GM19438 (cell line): ENCODE measurements around the gene GNAZ.

Experiments
- ATAC-seq: cut with Tn5 transposase; IDR thresholded peaks from one replicate; pipeline ENCODE4 v1.9.1; 2021; ENCODE audit warnings: low read depth; ENCODE audit not compliant: unreplicated experiment

GNAZ gene

GRCh38 chr22:23075525-23076216 lies 5.4 kb downstream of the GNAZ start:
- no peak for ATAC-seq

- no peak for ATAC-seq
These were observed 6.7 kb downstream of the GNAZ start for GRCh38 chr22:23076896-23077572.

DNA sequence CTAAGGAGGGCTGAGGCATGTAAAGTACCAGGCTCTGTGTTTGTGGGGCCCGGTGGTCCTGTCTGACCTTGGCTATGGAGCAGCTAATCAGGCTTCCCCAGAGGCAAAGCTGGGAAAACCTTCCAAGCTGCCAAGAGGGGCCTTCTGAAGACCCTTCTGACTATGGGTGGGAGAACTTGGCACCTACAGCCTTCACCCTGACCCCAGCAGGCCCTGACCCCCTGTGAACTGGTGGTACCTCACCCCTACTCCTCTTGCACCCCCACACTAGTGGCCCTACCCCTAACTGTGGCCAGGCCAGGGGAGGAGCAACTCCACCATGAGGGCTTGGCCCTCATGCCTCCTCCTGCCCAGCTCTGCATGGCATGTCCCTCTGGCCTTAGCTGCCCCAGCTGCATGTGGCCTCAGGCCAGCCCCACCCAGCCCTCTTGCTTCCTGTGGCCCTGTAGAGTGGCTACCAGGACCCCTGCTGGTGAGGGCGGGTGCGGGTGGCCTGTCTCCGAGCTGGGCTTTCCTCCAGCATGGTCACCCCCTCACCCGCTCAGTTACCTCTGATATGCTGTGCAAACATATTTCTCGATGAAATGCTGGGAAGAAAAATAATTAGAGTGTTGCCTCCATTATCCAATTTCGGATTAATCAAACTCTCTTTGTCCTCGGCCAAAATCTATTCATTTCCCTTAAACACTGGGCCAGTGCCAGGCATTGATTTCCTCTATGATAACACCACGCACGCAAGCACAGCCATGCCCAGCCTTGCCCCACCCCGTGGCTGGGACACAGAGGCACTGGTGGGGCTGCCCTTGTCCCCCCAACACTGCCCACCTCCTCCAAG lies 7.5 kb downstream of the GNAZ start:
- no peak for ATAC-seq

GRCh38 chr22:23078462-23078787 lies 8.1 kb downstream of the GNAZ start:
- no peak for ATAC-seq

DNA sequence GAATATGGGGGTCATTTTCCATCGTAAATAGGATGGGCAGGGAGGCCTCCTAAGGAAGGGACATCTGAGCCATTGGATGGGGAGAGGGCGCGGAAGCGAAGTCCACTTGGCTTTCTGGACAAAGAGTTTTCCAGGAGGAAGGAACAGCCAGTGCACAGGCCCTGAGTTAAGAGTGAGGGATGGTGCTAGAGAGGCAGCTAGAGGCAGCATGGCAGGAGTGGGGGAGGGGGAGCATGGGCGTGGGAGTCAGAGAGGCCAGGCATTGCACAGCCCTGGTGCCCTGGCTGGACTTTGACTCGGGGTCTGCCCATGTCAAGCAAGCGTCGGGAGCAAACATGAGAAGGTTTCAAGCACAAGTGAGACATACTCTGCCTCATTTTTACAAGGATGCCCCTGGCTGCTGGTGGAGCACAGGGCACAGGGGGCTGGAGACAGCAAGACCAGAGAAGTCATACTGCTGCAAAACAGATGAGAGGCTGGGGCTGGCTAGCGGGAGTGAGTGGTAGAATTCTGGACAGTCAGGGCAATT lies 9.0 kb downstream of the GNAZ start:
- ATAC-seq, result no peak

GRCh38 chr22:23079814-23080521 lies 9.6 kb downstream of the GNAZ start:
- ATAC-seq, result no peak

GRCh38 chr22:23080613-23081290 lies 10.4 kb downstream of the GNAZ start:
- ATAC-seq, result no peak

DNA sequence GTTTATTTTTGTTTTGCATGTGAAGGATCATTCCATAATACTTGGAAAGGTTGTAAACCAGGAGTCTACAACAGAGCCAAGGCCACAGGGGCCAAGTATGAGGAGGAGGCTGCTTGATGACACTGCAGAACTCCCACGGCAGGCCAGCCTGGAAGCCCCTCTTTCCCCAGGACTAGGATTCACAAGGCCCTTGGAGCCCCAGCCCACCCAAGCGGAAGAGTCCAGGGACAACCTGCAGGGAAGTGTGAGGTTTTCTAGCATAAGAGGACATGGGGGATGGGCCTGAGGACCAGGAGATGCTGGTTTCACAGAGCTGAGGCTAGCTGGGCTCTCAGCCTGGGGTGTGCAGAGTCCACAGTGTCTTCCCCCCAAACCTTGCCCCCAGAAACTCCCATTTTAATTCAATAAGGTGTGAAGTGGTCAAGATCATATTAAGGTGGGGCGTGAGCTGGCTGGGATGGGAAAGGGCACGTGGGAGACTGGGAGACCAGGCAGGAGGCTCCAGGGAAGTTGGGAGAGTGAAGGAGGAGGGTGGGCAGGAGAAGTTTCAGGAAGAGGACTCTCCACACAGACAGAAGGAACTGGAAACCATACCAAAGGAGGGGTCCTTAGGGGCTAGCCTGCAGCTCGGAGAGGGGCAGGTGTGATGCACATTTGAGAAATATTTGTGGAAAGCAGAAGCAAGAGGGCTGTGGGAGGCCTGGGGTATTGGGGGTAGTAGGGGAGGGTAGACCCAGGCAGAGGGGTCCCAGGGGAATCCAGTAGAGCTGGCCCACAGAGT lies 12.4 kb downstream of the GNAZ start:
- ATAC-seq, result no peak

DNA sequence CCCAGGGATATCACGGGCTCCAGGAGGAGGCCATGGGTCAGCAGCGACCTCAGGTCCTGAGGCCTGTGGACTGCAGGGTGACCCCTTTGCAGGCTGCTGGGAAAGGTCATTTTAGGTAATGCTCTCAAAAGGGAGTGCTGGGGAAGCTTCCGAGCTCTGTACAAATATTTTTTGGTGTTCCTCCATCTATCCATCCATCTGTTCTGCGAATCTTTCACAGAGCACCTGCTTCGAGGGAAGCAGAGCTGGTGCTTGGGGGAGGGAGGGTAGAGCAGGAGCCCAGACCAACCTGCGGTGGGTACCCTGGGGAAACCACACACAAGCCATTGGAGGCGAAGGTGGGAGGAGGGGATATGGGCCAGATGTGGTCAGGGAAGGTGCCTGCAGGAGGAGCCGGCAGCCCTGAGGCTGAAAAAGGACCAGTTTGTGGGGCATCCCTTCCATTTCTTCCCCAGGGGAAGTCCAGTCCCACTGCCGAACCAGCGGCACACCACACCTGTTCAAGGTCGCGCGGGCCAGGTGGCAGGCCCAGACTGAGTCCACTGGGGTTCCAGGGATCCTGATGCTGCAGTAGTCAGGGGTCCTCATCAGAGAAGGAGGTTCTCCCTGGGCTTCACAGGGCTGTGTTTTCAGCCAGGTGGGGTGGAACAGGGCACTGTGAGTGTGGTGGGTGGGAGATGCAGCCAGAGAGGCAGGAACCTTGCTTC lies 13.1 kb downstream of the GNAZ start:
- ATAC-seq, result no peak

- ATAC-seq, result no peak
These were observed 14.4 kb downstream of the GNAZ start for GRCh38 chr22:23084453-23085350.

GRCh38 chr22:23085351-23085671 lies 15.0 kb downstream of the GNAZ start:
- ATAC-seq, result no peak

DNA sequence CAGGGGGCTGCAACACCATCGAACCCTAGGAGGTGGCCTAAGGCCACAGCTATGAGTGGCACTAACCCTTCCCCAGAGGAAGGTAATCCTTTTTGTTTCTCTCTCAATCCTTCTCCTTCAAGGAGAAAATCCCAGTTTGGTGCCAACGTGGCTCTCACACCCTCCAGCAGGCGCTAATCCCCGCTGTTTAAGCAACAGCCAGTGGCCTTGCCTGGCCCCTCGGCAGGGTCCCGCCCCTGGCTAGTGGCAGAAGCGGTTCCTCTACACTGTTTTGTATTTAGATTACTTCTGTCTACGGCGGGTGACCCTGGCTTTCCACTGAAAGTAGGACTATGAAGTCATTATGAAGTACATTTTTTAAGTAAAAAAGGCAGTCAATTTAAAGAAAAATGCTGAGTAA lies 15.5 kb downstream of the GNAZ start:
- no peak for ATAC-seq

DNA sequence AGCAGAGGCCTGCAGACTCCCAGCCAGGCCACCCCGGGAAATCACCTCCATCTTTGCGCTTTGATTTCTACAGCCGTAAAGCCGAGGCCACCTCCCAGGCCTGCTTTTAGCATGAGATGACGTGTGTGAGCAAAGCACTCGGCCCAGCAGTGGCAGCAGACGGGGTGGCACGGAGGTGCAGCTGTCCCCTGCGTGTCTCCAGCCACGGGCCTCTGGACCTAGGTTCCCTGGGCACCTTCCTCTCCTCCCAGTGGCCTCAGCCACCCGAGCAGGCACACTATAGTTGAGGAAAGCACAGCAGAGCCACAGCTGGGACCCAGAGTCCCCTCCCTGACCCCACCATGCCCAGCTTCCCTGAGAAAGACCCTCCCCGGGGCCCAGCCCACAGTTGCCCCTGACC lies 15.9 kb downstream of the GNAZ start:
- ATAC-seq, result no peak

DNA sequence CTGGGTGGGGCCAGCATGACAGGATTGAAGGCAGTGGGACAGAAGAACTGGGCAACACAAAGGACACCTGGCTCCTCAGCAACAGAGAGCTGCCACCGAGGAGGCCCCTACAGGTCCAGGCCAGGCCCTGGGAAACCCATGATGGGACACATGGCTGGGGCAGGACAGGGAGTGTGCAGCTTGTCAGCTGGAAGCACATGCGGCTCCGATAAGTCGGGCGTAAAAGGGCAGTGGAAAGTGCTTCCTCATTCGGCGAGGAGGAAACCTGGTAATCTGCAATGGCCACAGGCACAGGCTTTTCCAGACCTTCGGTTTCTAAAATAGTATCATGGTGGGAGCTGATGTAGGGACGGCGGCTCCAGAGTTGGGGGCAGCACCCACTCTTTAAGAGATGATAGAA lies 16.5 kb downstream of the GNAZ start:
- no peak for ATAC-seq

DNA sequence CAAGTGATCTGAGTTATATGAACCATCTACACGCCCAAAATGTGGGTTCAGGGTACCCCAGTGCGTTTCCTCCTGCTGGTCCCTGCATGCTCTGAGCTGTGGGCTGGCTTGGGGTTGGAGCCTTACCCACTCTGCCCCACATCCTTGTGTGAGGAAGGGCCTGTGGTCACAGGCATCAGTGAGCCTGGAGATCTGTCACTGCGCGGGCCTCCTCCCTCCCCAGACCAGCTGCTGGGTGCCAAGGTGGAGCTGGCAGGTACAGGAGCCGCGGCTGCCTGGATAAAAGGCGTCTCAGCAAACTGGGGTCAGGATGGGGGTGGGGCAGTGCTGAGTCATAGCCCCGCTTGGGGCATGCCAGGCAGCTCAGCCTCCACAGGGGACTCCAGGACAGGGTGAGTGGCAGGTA lies 17.9 kb downstream of the GNAZ start:
- no peak for ATAC-seq

DNA sequence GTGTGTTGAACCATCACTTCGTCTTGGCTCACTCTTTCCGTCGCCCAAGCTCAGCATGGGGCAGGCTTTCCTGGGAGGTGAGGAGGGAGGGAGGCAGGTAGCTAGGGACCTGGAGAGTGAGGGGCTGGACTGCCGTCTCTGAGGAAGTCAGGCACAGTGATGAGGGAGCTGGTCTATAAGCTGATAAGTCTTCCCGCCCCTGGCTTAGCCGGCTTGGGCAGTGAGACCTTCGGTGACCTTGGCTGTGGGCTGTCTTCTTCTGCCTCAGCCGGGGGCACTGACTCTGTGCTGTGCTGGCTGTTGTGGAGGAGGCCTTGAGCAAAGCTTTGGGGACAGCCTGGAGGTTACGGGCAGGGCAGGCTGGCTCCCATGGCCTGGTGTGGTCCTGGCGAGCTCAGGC lies 18.7 kb downstream of the GNAZ start:
- ATAC-seq, result no peak

DNA sequence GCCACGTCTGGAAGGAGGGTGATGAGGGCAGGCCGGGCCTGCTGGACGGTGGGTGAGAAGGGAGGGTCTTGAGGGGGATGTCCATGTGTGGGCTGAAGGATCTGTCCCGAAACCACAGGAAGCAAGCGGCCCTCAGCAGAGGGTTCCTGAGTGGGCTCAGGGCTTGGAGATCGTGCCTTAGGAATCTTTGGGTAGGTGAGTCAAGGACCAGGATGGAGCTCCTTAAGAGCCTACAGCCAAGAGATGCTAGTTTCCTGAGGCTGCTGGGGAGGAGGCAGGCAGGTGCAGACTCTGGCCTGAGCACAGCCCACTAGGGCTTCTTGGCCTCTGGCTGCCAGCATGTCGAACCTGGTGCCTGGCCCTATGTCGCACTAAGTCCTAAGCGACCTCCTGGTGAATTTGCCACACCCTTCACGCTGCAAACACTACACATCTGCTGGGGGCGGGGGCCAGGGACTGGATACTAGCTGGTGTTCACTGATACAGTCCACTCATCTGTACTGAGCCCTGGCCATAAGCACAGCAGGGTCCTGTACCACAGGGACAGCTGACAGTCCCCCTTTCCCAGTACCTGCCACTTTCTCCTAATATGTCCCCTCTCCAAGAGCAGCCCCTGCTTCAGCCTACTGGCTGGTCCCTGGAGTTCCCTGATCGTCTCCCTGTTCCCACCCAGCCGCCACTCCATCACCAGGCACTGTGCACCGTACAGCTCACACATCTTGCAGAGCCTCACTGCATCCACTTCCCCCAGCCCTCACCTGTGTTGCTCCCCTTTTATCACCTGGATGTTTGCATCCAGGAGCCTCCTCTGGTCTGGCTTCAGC lies 19.5 kb downstream of the GNAZ start:
- ATAC-seq, result no peak
